ENCODE data around the gene ASPM. TPM values are rescaled to one million over a fixed set of nuclear protein-coding genes. Genes with fewer than 3 reads are reported as not detected.

The ASPM gene
- total RNA-seq, 1 experiment from 2014 or later, result 44.0 TPM

GRCh38 chr1:197139169-197139568 is 7.3 kb downstream of the ASPM start:
- no peak for TF ChIP-seq CTCF (IDR thresholded peaks at IDR 0.05; ENCODE audit: unreplicated experiment)
- Mint-ChIP-seq H3K27ac (ENCODE audit: unreplicated experiment) (no peak overlapping the region), H3K4me3 (ENCODE audit: low read depth, unreplicated experiment) (no peak overlapping the region), H3K27me3 (ENCODE audit: unreplicated experiment) (no peaks in the 10 kb centered on the region), H3K36me3 (ENCODE audit: insufficient read depth, unreplicated experiment) (peaks cover 14% of the 10 kb centered on the region), H3K9me3 (ENCODE audit: low read depth, unreplicated experiment) (no peaks in the 10 kb centered on the region), H3K4me1 (ENCODE audit: low read depth, unreplicated experiment) (peaks cover 33% of the 10 kb centered on the region)
- DNase-seq, result no peak
- BruUV-seq (replicated peaks), result no TSS peak
- CTCF ChIA-PET, result no interaction called here
- intact Hi-C loops (cut with micrococcal nuclease; ENCODE audit: unreplicated experiment), result no loop called here

- Mint-ChIP-seq H3K27ac (ENCODE audit: unreplicated experiment) (no peak overlapping the region), H3K36me3 (ENCODE audit: insufficient read depth, unreplicated experiment) (peaks cover 20% of the 10 kb centered on the region), H3K4me1 (ENCODE audit: low read depth, unreplicated experiment) (peaks cover 24% of the 10 kb centered on the region), H3K27me3 (ENCODE audit: unreplicated experiment) (no peaks in the 10 kb centered on the region), H3K4me3 (ENCODE audit: low read depth, unreplicated experiment) (no peak overlapping the region), H3K9me3 (ENCODE audit: low read depth, unreplicated experiment) (no peaks in the 10 kb centered on the region)
- CTCF ChIA-PET, result no interaction called here
- no TSS peak for BruUV-seq (replicated peaks)
- no peak for DNase-seq
- intact Hi-C loops (cut with micrococcal nuclease; ENCODE audit: unreplicated experiment), result no loop called here
- no peak for TF ChIP-seq CTCF (IDR thresholded peaks at IDR 0.05; ENCODE audit: unreplicated experiment)
These were observed 9.1 kb downstream of the ASPM start for GRCh38 chr1:197137322-197137721.

DNA sequence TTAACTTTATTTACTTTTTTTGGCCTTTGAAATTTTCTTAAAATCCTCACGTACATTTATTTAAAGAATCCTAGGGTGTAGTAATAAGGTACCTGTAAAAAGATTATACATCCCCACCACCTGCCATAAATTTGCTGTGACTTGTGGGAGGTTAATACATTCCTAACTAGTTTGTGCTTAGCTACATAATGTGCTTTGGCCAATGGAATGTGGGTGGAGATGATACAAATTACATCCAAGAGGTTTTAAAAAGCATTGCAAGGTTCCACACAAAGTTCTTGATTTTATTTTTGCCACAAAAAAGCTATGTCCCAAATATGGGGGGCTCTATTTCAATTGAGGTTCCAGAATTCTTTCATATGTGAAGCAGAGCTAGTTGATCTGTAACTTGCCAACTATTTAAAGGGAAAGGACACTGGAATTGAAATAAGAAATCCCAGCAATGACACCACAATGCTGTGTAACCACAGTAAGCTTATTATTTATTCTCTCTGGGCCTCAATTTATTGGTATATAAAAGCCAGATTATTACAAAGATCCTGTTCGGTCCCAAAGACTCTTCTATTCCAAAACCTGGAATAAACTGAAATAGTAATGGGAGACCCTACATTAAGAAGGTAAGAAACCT is 15.7 kb downstream of the ASPM start:
- no peak for DNase-seq
- CTCF ChIA-PET, result no interaction called here
- Mint-ChIP-seq H3K27me3 (ENCODE audit: unreplicated experiment) (no peaks in the 10 kb centered on the region), H3K9me3 (ENCODE audit: low read depth, unreplicated experiment) (no peaks in the 10 kb centered on the region), H3K4me1 (ENCODE audit: low read depth, unreplicated experiment) (peaks cover 14% of the 10 kb centered on the region), H3K4me3 (ENCODE audit: low read depth, unreplicated experiment) (peak overlapping the region; percentile 46), H3K36me3 (ENCODE audit: insufficient read depth, unreplicated experiment) (peaks cover 29% of the 10 kb centered on the region), H3K27ac (ENCODE audit: unreplicated experiment) (peak overlapping the region; percentile 65)
- intact Hi-C loops (cut with micrococcal nuclease; ENCODE audit: unreplicated experiment), result no loop called here
- BruUV-seq (replicated peaks), result no TSS peak
- TF ChIP-seq CTCF (IDR thresholded peaks at IDR 0.05; ENCODE audit: unreplicated experiment), result no peak

GRCh38 chr1:197129698-197130097 is 16.8 kb downstream of the ASPM start:
- CTCF ChIA-PET, result no interaction called here
- no TSS peak for BruUV-seq (replicated peaks)
- peaks cover 14% of the 10 kb centered on the region for H3K4me1 Mint-ChIP-seq (ENCODE audit: low read depth, unreplicated experiment)
- intact Hi-C loops (cut with micrococcal nuclease; ENCODE audit: unreplicated experiment), result no loop called here
- DNase-seq, result no peak
- no peak overlapping the region for H3K27ac Mint-ChIP-seq (ENCODE audit: unreplicated experiment)
- H3K27me3 Mint-ChIP-seq (ENCODE audit: unreplicated experiment), result no peaks in the 10 kb centered on the region
- TF ChIP-seq CTCF (IDR thresholded peaks at IDR 0.05; ENCODE audit: unreplicated experiment), result no peak
- no peak overlapping the region for H3K4me3 Mint-ChIP-seq (ENCODE audit: low read depth, unreplicated experiment)
- no peaks in the 10 kb centered on the region for H3K9me3 Mint-ChIP-seq (ENCODE audit: low read depth, unreplicated experiment)
- peaks cover 22% of the 10 kb centered on the region for H3K36me3 Mint-ChIP-seq (ENCODE audit: insufficient read depth, unreplicated experiment)

All from Calu3 (cell line).